NOMO-1 treated with DMSO at 0.1 percent for 48 hours (cell line): Measurements from ENCODE around the gene STAG3.
"Not testable (repeated sequence)": the region's sequence is repeated elsewhere in the genome, so short reads cannot be mapped to it uniquely, and the experiment has no call there.

Experiments used
- DNase-seq: peaks from one replicate; lab custom pipeline; 2025; ENCODE audit not compliant: unreplicated experiment; lab: John Stamatoyannopoulos, UW

Gene STAG3

DNA sequence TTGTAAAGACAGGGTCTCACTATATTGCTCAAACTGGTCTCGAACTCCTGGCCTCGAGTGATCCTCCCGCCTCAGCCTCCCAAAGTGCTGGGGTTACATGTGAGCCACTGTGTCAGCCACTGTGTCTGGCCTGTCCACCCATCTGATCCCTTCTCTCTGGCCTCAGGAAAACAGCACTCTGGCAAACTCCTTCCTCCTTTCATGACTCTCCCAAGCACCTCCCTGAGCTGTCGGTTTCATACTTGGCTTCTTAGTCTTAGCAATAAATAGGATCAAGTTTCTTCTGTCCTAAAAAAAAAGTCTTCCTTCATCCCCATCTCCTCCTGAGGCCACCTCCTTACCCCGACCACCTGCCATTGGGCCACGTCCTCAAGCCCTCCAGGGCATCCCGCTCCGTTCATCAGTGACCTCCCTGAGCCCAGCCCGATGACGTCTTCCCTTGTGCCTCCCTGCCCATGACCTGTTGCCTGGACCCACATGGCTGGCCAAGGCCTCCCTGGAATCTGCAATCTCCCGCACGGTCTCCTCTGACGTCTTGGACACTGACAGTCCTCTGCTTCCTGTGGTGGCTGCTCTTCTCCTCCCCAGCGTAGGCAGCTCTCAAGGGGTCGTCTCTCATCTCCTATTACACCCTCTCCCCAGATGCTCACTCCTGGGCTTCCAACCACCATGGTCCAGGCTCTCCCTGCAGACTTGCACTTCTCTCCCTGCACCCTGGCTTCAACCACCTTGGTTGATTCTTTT is 68.6 kb downstream of the STAG3 start:
- DNase-seq = not testable (repeated sequence)

DNA sequence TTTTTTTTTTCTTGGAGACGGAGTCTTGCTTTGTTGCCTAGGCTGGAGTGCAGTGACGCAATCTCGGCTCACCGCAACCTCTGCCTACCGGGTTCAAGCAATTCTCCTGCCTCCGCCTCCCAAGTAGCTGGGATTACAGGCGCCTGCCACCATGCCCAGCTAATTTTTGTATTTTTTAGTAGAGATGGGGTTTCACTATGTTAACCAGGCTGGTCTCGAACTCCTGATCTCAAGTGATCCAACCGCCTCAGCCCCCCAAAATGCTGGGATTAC is 69.1 kb downstream of the STAG3 start:
- not testable (repeated sequence) for DNase-seq

GRCh38 chr7:100247152-100247757 is 69.5 kb downstream of the STAG3 start:
- no peak for DNase-seq

DNA sequence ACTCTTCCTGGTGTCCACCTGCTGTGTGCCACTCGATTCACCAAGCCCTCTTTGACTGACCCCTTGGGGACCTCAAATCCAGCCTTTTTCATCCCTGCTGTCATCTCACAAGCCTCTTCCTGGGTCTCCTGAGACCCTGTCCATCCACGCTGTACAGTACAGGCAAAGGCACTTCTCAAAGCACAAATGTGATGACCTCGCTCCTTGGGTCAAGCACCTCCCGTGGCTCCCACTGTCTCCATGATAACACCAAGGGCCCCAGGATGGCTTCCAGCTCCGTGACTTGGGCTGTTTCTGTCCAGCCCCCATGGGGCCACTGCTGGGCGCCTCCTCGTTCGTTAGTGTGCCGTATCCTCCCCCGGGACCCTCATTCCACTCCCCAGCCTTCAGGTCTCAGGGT is 70.8 kb downstream of the STAG3 start:
- DNase-seq = no peak

DNA sequence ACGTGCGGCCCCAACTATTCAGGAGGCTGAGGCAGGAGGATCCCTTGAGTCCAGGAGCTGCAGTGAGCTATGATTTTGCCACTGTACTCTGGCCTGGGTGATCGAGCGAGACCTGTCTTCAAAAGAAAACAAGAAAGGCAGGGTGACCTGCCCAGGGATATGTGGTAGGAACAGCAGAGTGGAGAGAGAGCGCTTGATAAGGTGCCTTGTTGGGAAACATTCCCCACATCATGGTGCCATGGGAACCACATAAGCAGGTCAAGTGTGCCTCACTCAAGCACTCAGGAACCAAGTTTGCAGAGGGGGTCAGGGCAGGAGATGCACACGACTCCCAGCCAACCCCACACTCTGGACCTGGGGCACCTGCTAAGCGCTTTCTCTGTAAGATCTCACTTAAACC is 79.3 kb downstream of the STAG3 start:
- no peak for DNase-seq

GRCh38 chr7:100259984-100260383 is 82.3 kb downstream of the STAG3 start:
- DNase-seq = not testable (repeated sequence)

DNA sequence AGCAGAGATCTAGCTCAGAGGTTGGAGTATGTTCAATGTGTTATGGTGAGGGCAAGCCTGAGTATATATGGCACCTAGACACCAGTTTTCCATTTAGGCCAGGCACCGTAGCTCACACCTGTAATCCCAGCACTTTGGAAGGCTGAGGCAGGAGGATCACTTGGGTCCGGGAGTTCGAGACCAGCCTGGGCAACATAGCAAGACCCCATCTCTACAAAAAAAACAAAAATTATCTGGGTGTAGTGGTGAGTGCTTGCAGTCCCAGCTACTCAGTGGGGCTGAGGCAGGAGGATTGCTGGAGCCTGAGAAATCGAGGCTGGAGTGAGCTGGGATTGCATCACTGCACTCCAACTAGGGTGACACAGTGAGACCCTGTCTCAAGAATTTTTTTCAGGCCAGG is 85.2 kb downstream of the STAG3 start:
- DNase-seq = not testable (repeated sequence)
